Liver (tissue), 9 donors: ENCODE measurements around the gene C3orf70. TPM values are rescaled to one million over a fixed set of nuclear protein-coding genes. Genes with fewer than 3 reads are reported as not detected.

Experiments used
- DNase-seq: peaks from one replicate; pipeline ENCODE4 v3.0.0-alpha.2; 2017; ENCODE audit warnings: low spot score
- H3K27ac ChIP-seq, 2 donors: one replicate each; pipeline ENCODE4 v1.7.0; 2013; ENCODE audit warnings: inconsistent platforms in 2 of 2, low read length in 2 of 2, control low read depth in 1 of 2, low read depth in 1 of 2, mild to moderate bottlenecking in 1 of 2
- H3K27me3 ChIP-seq, 4 donors: one replicate each; pipeline versions ENCODE4 v1.6.1 to v1.7.0; 2013; ENCODE audit warnings: low read length in 3 of 4, inconsistent platforms in 1 of 4, mild to moderate bottlenecking in 1 of 4, moderate library complexity in 1 of 4; ENCODE audit not compliant: control insufficient read depth in 4 of 4, insufficient read depth in 4 of 4
- H3K36me3 ChIP-seq, 4 donors: one replicate each; pipeline versions ENCODE4 v1.6.1 to v1.7.0; 2013; ENCODE audit warnings: low read length in 3 of 4, mild to moderate bottlenecking in 3 of 4, low read depth in 1 of 4, moderate library complexity in 1 of 4; ENCODE audit not compliant: control insufficient read depth in 4 of 4, insufficient read depth in 3 of 4
- H3K4me1 ChIP-seq, 4 donors: one replicate each; pipeline versions ENCODE4 v1.6.1 to v1.7.0; 2013; ENCODE audit warnings: low read length in 3 of 4, mild to moderate bottlenecking in 3 of 4, moderate library complexity in 1 of 4; ENCODE audit not compliant: control insufficient read depth in 4 of 4, insufficient read depth in 4 of 4
- H3K4me3 ChIP-seq, 3 donors: one replicate each; pipeline versions ENCODE4 v1.6.1 to v1.7.0; 2013; ENCODE audit warnings: low read length in 3 of 3, control low read depth in 1 of 3, low read depth in 1 of 3, mild to moderate bottlenecking in 1 of 3
- H3K9ac ChIP-seq, 2 donors: one replicate each; pipeline ENCODE4 v1.7.0; 2013; ENCODE audit warnings: low read length in 2 of 2, mild to moderate bottlenecking in 2 of 2, moderate library complexity in 2 of 2, control low read depth in 1 of 2, low read depth in 1 of 2
- H3K9me3 ChIP-seq, 4 donors: one replicate each; pipeline versions ENCODE4 v1.6.1 to v1.7.0; 2013; ENCODE audit warnings: low read length in 3 of 4; ENCODE audit not compliant: control insufficient read depth in 4 of 4
- EGR1 ChIP-seq, 2 donors: IDR thresholded peaks; 2 replicates each; pipeline ENCODE4 v1.6.1; 2016 to 2018; ENCODE audit warnings: antibody characterized with exemption in 2 of 2, low read depth in 2 of 2
- FOXA1 ChIP-seq: IDR thresholded peaks from 2 replicates; pipeline ENCODE4 v1.6.1; 2016; ENCODE audit warnings: antibody characterized with exemption
- FOXA2 ChIP-seq: IDR thresholded peaks from 2 replicates; pipeline ENCODE4 v1.6.1; 2016; ENCODE audit warnings: antibody characterized with exemption
- GABPA ChIP-seq, 2 donors: IDR thresholded peaks in 1 of 2; conservative IDR thresholded peaks in 1 of 2; 2 replicates each; pipeline ENCODE4 v1.6.1; 2016; ENCODE audit warnings: antibody characterized with exemption in 2 of 2, mild to moderate bottlenecking in 1 of 2, moderate library complexity in 1 of 2
- HNF4A ChIP-seq, 2 donors: conservative IDR thresholded peaks; 2 replicates each; pipeline ENCODE4 v1.6.1; 2016; ENCODE audit warnings: antibody characterized with exemption in 2 of 2, mild to moderate bottlenecking in 2 of 2
- HNF4G ChIP-seq: IDR thresholded peaks from 2 replicates; pipeline ENCODE4 v1.6.1; 2016; ENCODE audit warnings: antibody characterized with exemption
- JUND ChIP-seq, 2 donors: IDR thresholded peaks; 2 replicates each; pipeline ENCODE4 v1.6.1; 2016; ENCODE audit warnings: antibody characterized with exemption in 2 of 2
- NR2F2 ChIP-seq: IDR thresholded peaks from 2 replicates; pipeline ENCODE4 v1.6.1; 2016; ENCODE audit warnings: antibody characterized with exemption
- RXRA ChIP-seq, 2 donors: IDR thresholded peaks; 2 replicates each; pipeline ENCODE4 v1.6.1; 2017 to 2018; ENCODE audit warnings: antibody characterized with exemption in 2 of 2, mild to moderate bottlenecking in 1 of 2
- SP1 ChIP-seq: IDR thresholded peaks from 2 replicates; pipeline ENCODE4 v1.6.1; 2018; ENCODE audit warnings: antibody characterized with exemption, mild to moderate bottlenecking
- TAF1 ChIP-seq: conservative IDR thresholded peaks from 2 replicates; pipeline ENCODE4 v1.6.1; 2016; ENCODE audit warnings: antibody characterized with exemption, mild to moderate bottlenecking
- YY1 ChIP-seq: IDR thresholded peaks from 2 replicates; pipeline ENCODE4 v1.6.1; 2016; ENCODE audit warnings: antibody characterized with exemption, mild to moderate bottlenecking
- WGBS: extraction: QIAGEN DNeasy Blood & Tissue Kit; methylation state at CpG from one replicate; pipeline ENCODE4 v1.1.7; 2013; 5-methylcytosine and 5-hydroxymethylcytosine counted together
- polyA plus RNA-seq, 2 donors: library from polyadenylated mRNA; stranded (reverse) in 1 of 2; unstranded in 1 of 2; fragments of 200-250 nt in 1 of 2; fragments of >200 nt in 1 of 2; fragmentation: Nextera tagmentation in 1 of 2; extraction: Ambion mirVana in 1 of 2; gene quantifications; one replicate each; pipeline versions ENCODE4 v1.2.1 to v1.2.3, GENCODE V29; 2013 to 2015
- total RNA-seq, 2 donors: library from RNA; depleted of rRNA; stranded (reverse); fragments of >200 nt; gene quantifications; one replicate each; pipeline ENCODE4 v1.2.3, GENCODE V29; 2014
- TF ChIP-seq, protein P1 (sequence below): IDR thresholded peaks from 2 replicates; pipeline ENCODE4 v1.6.1; 2016; ENCODE audit warnings: antibody characterized with exemption
- TF ChIP-seq, protein P2 (sequence below): IDR thresholded peaks from 2 replicates; pipeline ENCODE4 v1.6.1; 2016; ENCODE audit warnings: antibody characterized with exemption, mild to moderate bottlenecking
- TF ChIP-seq, protein P3 (sequence below): IDR thresholded peaks from 2 replicates; pipeline ENCODE4 v1.6.1; 2016; ENCODE audit warnings: antibody characterized with exemption
- TF ChIP-seq, protein P4 (sequence below): fragments of 150-350 bp; IDR thresholded peaks from 2 replicates; pipeline ENCODE4 v1.5.1; 2017; ENCODE audit warnings: improper control_type of control experiment, low read depth, low read length; ENCODE audit not compliant: missing input control
- donor health status: healthy.
- donor health status: healthy.
- donor health status: healthy.
- donor health status: healthy.
- donor health status: healthy.

C3orf70 gene
- total and polyA plus RNA-seq, 4 donors = 0.15 to 0.79 (median 0.41) TPM

DNA sequence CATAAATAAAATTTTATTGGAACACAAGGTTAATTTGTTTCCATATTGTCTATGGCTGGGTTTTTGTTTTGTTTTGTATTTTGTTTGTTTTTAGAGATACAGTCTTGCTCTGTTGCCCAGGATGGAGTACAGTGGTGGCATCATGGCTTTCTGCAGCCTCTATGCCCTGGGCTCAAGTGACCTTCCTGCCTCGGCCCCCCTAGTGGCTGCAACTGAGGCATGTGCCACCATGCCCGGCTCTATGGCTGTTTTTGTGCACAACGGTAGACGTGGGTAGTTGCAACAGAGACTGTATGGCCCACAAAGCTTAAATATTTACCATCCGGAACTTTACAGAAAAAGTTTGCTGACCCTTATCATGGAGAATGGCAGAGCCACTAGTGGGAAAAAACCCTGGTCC is 46.8 kb upstream of the C3orf70 start:
- WGBS = 81% methylated on average over 5 of the region's 5 CpGs
- H3K9ac ChIP-seq = no peak overlapping the region
- H3K27ac ChIP-seq = no peak overlapping the region
- no peak for TF ChIP-seq TAF1
- TF ChIP-seq, protein P1, sequence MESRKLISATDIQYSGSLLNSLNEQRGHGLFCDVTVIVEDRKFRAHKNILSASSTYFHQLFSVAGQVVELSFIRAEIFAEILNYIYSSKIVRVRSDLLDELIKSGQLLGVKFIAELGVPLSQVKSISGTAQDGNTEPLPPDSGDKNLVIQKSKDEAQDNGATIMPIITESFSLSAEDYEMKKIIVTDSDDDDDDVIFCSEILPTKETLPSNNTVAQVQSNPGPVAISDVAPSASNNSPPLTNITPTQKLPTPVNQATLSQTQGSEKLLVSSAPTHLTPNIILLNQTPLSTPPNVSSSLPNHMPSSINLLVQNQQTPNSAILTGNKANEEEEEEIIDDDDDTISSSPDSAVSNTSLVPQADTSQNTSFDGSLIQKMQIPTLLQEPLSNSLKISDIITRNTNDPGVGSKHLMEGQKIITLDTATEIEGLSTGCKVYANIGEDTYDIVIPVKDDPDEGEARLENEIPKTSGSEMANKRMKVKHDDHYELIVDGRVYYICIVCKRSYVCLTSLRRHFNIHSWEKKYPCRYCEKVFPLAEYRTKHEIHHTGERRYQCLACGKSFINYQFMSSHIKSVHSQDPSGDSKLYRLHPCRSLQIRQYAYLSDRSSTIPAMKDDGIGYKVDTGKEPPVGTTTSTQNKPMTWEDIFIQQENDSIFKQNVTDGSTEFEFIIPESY = no peak
- TF ChIP-seq NR2F2 = no peak
- no peak for TF ChIP-seq GABPA (IDR thresholded peaks at IDR 0.05 in 1 of 2, conservative IDR thresholded peaks at IDR 0.05 in 1 of 2)
- TF ChIP-seq JUND (IDR thresholded peaks at IDR 0.05) = no peak
- TF ChIP-seq RXRA (IDR thresholded peaks at IDR 0.05) = no peak
- TF ChIP-seq SP1 = no peak
- TF ChIP-seq, protein P2, sequence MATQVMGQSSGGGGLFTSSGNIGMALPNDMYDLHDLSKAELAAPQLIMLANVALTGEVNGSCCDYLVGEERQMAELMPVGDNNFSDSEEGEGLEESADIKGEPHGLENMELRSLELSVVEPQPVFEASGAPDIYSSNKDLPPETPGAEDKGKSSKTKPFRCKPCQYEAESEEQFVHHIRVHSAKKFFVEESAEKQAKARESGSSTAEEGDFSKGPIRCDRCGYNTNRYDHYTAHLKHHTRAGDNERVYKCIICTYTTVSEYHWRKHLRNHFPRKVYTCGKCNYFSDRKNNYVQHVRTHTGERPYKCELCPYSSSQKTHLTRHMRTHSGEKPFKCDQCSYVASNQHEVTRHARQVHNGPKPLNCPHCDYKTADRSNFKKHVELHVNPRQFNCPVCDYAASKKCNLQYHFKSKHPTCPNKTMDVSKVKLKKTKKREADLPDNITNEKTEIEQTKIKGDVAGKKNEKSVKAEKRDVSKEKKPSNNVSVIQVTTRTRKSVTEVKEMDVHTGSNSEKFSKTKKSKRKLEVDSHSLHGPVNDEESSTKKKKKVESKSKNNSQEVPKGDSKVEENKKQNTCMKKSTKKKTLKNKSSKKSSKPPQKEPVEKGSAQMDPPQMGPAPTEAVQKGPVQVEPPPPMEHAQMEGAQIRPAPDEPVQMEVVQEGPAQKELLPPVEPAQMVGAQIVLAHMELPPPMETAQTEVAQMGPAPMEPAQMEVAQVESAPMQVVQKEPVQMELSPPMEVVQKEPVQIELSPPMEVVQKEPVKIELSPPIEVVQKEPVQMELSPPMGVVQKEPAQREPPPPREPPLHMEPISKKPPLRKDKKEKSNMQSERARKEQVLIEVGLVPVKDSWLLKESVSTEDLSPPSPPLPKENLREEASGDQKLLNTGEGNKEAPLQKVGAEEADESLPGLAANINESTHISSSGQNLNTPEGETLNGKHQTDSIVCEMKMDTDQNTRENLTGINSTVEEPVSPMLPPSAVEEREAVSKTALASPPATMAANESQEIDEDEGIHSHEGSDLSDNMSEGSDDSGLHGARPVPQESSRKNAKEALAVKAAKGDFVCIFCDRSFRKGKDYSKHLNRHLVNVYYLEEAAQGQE = no peak
- TF ChIP-seq, protein P3, sequence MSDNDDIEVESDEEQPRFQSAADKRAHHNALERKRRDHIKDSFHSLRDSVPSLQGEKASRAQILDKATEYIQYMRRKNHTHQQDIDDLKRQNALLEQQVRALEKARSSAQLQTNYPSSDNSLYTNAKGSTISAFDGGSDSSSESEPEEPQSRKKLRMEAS = no peak
- no peak for TF ChIP-seq HNF4A (conservative IDR thresholded peaks at IDR 0.05)
- no peak for TF ChIP-seq EGR1 (IDR thresholded peaks at IDR 0.05; ENCODE audit: low read depth in 2 of 2)
- TF ChIP-seq HNF4G = no peak
- no peak for TF ChIP-seq FOXA2
- no peak for TF ChIP-seq FOXA1
- TF ChIP-seq, protein P4, sequence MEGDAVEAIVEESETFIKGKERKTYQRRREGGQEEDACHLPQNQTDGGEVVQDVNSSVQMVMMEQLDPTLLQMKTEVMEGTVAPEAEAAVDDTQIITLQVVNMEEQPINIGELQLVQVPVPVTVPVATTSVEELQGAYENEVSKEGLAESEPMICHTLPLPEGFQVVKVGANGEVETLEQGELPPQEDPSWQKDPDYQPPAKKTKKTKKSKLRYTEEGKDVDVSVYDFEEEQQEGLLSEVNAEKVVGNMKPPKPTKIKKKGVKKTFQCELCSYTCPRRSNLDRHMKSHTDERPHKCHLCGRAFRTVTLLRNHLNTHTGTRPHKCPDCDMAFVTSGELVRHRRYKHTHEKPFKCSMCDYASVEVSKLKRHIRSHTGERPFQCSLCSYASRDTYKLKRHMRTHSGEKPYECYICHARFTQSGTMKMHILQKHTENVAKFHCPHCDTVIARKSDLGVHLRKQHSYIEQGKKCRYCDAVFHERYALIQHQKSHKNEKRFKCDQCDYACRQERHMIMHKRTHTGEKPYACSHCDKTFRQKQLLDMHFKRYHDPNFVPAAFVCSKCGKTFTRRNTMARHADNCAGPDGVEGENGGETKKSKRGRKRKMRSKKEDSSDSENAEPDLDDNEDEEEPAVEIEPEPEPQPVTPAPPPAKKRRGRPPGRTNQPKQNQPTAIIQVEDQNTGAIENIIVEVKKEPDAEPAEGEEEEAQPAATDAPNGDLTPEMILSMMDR = no peak
- no peaks in the 10 kb centered on the region for H3K27me3 ChIP-seq
- peaks cover 5 to 54% (median 36%) of the 10 kb centered on the region in 4 donors for H3K36me3 ChIP-seq
- H3K4me3 ChIP-seq = no peak overlapping the region
- H3K4me1 ChIP-seq = no peaks in the 10 kb centered on the region
- no peaks in the 10 kb centered on the region for H3K9me3 ChIP-seq
- DNase-seq = no peak

DNA sequence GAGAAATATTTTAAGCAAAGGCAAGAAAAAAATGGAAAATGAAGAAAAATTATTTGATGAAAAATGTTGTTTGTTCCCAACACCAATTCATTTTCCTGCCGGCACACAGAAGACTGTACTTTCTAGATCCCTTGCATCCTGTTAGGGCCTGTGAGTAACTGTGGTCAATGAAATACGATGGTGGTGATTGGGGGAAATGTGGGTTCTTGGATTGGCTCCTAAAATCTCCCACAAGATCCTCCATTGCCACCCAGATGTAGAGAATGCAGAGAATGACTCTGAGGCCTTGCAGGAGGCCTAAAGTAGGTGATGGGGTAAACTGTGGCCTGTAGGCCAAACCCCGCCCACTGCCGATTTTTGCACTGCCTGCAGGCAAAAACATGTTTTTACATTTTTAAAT is 46.3 kb upstream of the C3orf70 start:
- Histone ChIP-seq H3K4me3 (no peak overlapping the region), H3K27ac (no peak overlapping the region), H3K9me3 (no peaks in the 10 kb centered on the region), H3K9ac (no peak overlapping the region), H3K4me1 (no peaks in the 10 kb centered on the region), H3K36me3 (peaks cover 5 to 50% (median 31%) of the 10 kb centered on the region in 4 donors), H3K27me3 (no peaks in the 10 kb centered on the region)
- no peak for DNase-seq
- 97% methylated on average over 4 of the region's 4 CpGs for WGBS
- TF ChIP-seq, protein P3 = no peak
- TF ChIP-seq, protein P2 = no peak
- TF ChIP-seq HNF4G (no peak), FOXA2 (no peak), YY1 (no peak), RXRA (IDR thresholded peaks at IDR 0.05) (no peak), TAF1 (no peak), SP1 (no peak)
- TF ChIP-seq, protein P4 = no peak
- TF ChIP-seq, protein P1 = no peak
